ENCODE measurements around the gene TMIE. TPM values are rescaled to one million over a fixed set of nuclear protein-coding genes. Genes with fewer than 3 reads are reported as not detected.

TMIE gene
- total RNA-seq, 1 donor from 2014 or later = not detected

DNA sequence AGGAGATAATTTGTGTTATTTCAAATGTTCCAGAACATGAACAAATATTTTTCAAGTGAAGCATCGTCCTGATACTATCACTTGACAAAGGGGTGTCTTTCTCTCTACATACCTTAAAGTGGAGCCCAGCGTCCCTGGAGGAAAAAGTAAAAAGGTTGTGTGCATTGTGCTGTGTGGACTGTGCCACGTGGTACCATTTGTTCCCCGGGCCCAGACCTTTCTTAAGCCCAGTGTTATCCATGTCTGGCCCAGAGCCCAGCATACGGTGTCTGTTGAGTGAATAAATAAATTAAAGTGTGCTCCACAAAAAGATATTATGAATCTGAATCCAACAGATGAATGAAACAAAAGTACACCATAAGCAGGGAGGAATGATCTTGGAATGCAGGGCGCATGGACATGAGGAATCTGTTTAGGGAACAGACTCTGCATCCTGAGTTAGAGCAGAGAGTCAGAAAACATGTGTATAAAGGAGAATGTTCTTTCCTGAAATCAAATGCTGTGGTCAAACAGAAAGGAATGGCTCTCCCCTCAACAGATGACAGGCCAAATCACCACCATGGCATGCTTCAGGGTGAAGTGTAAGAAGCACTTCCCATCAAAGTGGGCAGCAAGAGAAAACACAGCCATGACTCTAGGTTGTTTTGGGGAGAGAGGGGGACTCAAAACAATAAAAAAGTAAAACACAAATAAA is 24.6 kb downstream of the TMIE start:
- no peaks in the 10 kb centered on the region for H3K36me3 Mint-ChIP-seq (ENCODE audit: low read depth)
- no peaks in the 10 kb centered on the region for H3K4me1 Mint-ChIP-seq
- peaks cover 4% of the 10 kb centered on the region for H3K27me3 Mint-ChIP-seq (ENCODE audit: low read depth)
- no peaks in the 10 kb centered on the region for H3K9me3 Mint-ChIP-seq
- no peak overlapping the region for H3K4me3 Mint-ChIP-seq
- no peak for DNase-seq (ENCODE audit: low read depth, low spot score)
- no peak overlapping the region for H3K27ac Mint-ChIP-seq (ENCODE audit: unreplicated experiment)
- TF ChIP-seq, protein P1, sequence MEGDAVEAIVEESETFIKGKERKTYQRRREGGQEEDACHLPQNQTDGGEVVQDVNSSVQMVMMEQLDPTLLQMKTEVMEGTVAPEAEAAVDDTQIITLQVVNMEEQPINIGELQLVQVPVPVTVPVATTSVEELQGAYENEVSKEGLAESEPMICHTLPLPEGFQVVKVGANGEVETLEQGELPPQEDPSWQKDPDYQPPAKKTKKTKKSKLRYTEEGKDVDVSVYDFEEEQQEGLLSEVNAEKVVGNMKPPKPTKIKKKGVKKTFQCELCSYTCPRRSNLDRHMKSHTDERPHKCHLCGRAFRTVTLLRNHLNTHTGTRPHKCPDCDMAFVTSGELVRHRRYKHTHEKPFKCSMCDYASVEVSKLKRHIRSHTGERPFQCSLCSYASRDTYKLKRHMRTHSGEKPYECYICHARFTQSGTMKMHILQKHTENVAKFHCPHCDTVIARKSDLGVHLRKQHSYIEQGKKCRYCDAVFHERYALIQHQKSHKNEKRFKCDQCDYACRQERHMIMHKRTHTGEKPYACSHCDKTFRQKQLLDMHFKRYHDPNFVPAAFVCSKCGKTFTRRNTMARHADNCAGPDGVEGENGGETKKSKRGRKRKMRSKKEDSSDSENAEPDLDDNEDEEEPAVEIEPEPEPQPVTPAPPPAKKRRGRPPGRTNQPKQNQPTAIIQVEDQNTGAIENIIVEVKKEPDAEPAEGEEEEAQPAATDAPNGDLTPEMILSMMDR (conservative IDR thresholded peaks at IDR 0.05) = no peak

DNA sequence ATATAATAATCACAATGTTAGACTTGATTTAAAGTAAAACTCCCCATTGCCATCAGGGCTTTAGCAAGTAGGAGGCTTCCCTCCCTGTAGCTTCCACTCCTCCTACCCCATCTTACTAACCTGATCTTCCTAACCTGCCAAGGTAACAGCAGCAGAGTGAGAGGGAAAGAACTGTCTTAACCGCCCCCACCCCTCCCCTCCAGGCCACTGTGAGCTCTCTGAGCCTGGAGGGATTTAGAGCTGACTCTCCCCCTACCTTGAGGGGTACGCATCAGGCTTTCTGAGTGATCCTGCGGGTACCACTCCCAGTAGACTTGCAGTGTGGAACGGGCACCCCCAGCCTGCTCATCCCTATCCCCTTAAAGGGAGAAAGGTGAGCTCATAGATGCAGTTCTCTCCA is 27.8 kb downstream of the TMIE start:
- H3K27ac Mint-ChIP-seq (ENCODE audit: unreplicated experiment) = no peak overlapping the region
- TF ChIP-seq, protein P1 (conservative IDR thresholded peaks at IDR 0.05) = no peak
- no peak overlapping the region for H3K4me3 Mint-ChIP-seq
- no peaks in the 10 kb centered on the region for H3K36me3 Mint-ChIP-seq (ENCODE audit: low read depth)
- no peaks in the 10 kb centered on the region for H3K4me1 Mint-ChIP-seq
- H3K9me3 Mint-ChIP-seq = no peaks in the 10 kb centered on the region
- H3K27me3 Mint-ChIP-seq (ENCODE audit: low read depth) = peaks cover 15% of the 10 kb centered on the region
- DNase-seq (ENCODE audit: low read depth, low spot score) = no peak

DNA sequence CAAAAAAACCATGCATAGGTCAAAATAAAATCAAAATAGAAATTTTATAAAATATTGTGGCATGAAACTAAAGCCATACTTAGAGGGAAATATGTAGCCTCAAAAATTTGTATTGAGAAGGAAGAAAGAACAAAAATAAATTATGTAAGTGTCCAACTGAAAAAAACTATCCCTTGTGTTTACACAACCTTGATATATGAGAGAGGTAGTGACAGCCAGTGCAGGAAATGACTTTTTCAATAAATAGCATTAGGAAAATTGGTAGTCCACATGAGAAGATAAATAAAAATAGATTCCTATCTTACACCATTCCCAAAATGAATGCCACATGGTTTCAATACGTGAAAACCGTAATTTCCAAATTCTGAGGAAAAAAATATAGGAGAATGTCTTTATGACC is 29.6 kb downstream of the TMIE start:
- TF ChIP-seq, protein P1 (conservative IDR thresholded peaks at IDR 0.05) = no peak
- no peaks in the 10 kb centered on the region for H3K36me3 Mint-ChIP-seq (ENCODE audit: low read depth)
- DNase-seq (ENCODE audit: low read depth, low spot score) = no peak
- no peaks in the 10 kb centered on the region for H3K9me3 Mint-ChIP-seq
- no peaks in the 10 kb centered on the region for H3K4me1 Mint-ChIP-seq
- H3K27me3 Mint-ChIP-seq (ENCODE audit: low read depth) = peaks cover 15% of the 10 kb centered on the region
- H3K27ac Mint-ChIP-seq (ENCODE audit: unreplicated experiment) = no peak overlapping the region
- H3K4me3 Mint-ChIP-seq = no peak overlapping the region

DNA sequence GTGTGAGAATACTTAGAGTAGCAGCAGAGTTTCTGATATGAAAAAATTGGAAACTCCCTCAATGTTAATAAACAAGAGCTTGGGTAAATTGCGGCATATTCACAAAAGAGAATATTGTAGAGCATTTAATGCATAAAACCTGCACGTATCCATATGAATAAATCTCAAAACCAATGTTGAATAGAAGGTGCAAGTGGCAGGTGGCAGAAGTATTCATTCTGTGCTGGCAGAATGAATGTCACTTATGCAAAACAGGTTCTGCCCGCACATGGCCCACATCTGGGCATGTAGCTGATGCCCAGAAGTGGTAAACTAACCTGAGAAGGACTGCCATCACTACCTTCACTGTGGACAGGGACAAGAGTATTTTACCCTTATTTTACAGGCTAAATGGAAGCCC is 30.6 kb downstream of the TMIE start:
- no peak overlapping the region for H3K27ac Mint-ChIP-seq (ENCODE audit: unreplicated experiment)

DNA sequence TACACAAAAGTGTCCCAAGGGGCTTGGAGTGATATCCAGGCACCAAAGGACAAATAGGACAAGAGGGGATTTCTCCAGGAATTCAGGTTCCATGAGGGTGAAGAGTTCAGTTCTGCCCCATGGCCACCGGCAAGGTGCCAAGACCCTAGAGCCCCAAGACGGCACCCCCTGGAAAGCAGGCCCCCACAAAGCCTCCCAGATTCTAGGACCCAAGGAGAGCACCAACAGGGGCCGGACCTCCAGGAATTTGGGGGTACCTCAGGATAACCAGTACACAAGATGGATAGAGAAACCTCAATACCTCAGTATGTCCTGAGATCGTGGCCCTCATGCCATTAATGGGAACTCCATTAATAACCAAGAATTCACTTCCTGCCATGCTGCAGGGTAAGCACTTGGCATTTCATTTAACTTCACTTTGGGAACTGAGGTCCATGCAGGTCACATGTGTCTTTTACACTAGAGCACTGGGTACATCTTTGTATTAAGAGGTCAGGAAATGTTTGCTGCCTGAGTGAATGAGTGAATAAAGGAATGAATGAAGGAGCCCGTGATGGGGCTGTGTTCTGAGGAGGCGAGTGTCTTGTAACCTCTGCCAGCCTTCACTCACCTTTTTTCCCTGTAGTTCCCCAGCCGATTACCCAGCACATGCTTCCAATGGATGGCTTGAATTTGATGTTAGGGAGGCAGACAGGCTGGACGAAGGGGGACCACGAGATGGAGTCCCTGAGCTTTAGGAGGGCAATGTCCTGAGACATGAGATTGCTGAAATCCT is 32.0 kb downstream of the TMIE start:
- TF ChIP-seq, protein P1 (conservative IDR thresholded peaks at IDR 0.05) = no peak
- Mint-ChIP-seq H3K4me3 (no peak overlapping the region), H3K27ac (ENCODE audit: unreplicated experiment) (no peak overlapping the region), H3K27me3 (ENCODE audit: low read depth) (peaks cover 15% of the 10 kb centered on the region), H3K36me3 (ENCODE audit: low read depth) (no peaks in the 10 kb centered on the region), H3K4me1 (no peaks in the 10 kb centered on the region), H3K9me3 (no peaks in the 10 kb centered on the region)
- no peak for DNase-seq (ENCODE audit: low read depth, low spot score)

More for the DNA sequence above, 30.6 kb downstream of the TMIE start:
- Mint-ChIP-seq H3K4me1 (no peaks in the 10 kb centered on the region), H3K27me3 (ENCODE audit: low read depth) (peaks cover 15% of the 10 kb centered on the region), H3K36me3 (ENCODE audit: low read depth) (no peaks in the 10 kb centered on the region), H3K4me3 (no peak overlapping the region), H3K9me3 (no peaks in the 10 kb centered on the region)
- TF ChIP-seq, protein P1 (conservative IDR thresholded peaks at IDR 0.05) = no peak
- no peak for DNase-seq (ENCODE audit: low read depth, low spot score)

All from neural crest cell (in vitro differentiated cells).